GM19452 (cell line): ENCODE results near the gene CENPN.

Source experiments
- ATAC-seq: cut with Tn5 transposase; IDR thresholded peaks from one replicate; pipeline ENCODE4 v1.9.1; 2021; ENCODE audit not compliant: unreplicated experiment

The CENPN gene

DNA sequence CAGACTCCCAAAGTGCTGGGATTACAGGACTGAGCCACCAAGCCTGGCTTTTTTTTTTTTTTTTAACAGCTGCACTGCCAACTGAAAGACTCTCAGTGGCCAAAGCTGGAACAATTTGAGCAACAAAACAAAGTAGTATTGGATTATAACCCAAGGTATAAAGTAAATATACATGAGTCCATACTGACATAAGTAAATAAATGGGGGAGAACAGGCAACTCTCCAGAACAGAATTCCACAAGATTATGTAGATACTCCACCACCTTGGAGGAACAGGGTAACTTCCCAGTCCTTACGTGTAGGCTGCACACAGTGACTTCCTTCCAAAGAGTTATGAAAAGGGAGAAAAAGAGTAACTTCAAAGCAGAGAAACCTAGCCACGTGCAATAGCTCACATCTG lies 16.0 kb upstream of the CENPN start:
- no peak for ATAC-seq

DNA sequence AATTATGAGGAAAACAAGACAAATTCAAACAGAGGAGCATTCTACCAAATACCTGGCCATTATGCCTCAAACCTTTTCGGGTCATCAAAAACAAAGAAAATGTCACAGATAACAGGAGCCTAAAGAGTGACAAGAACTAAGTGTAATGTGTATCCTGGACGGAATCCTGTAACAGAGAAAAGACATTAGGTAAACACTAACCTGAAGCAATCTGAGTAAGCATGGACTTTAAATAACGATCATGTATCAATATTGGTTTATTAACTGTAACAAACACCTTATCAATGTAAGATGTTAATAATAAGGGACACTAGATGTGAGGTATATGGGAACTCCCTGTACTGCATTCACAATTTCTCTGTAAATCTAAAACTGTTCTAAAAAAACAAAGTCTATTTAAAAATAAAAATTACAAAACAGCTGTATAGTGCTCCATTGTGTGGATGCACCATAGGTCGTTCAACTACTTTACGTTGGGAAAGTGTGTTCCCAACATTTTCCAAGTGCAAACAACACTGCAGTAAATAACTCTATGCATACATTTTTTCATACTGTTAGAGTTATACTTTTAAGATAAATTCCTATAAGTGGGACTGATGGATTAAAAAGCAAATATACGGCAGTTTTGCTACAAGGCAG lies 15.1 kb upstream of the CENPN start:
- no peak for ATAC-seq

DNA sequence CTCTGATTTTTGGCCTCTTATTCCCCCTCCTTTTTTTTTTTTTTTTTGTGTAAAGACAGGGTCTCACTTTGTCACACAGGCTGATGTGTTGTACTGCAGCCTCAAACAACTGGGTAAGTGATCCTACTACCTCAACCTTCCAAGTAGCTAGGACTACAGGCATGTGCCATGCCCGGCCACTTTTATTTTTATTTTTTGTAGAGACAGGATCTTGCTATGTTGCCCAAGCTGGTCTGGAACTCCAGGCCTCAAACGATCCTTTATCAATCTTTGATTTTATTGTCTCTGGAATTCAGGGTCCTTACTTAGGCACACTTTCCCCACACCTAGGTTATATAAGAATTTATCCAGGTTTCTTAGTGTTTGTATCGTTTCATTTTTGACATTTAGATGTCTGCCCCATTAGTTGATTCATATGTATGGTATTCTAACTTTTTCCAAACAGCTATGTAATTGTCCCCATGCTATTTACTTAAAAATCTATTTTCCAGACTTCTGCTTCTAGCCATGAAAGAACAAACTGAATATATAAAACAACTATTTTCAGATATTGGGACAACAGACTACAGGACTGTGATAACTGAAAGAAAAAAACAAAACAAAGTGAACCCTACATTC lies 14.2 kb upstream of the CENPN start:
- no peak for ATAC-seq

DNA sequence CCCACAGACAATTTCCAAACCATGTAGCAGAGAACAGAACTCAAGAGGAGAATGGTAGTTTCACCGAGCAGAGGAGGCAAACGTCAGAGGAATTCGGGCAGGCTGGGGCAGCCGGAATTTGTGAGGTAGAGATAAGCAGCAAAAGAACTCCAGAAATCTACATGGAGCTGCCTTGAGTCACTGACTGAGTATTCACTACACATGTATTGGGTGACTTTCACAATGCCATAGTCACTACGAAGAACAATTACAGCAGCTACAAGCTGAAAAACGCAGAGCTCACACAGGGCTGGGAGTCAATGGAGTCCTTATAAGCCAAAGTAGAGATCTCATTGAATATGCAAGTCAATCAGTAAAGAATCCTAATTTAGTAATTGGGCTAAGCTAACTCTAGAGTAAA lies 13.7 kb upstream of the CENPN start:
- ATAC-seq, result no peak

DNA sequence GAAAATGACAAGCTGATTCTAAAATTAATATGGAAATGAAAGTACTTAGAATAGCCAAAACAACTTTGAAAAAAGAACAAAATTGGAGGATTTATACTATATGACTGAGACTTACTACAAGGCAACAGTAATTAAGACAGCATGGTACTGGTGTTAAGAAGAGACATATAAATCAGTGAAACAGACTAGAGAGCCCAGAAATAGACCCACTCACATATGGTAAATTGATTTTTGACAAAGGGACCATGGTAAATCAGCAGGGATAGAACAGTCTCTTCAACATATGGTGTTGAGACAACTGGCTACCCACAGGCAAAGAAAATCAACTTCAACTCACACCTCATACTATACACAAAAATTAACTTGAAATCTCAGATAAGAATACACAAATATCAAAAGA lies 13.2 kb upstream of the CENPN start:
- ATAC-seq, result no peak

DNA sequence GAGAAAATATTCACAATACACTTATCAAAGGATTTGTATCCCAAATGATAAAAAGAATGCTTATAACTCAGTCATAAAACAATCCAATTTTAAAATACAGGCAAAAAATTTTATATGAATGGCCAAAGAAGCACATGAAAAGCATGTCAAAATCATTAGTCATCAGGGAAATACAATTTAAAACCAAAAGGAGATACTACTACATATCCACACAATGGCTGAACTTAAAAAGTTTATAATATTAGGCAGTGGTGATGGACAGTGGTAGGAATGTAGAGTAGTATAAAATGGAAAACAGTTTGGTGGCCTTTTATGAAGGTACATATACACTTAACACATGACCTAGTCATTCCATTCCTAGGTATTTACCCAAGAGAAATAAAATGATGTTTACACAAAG lies 12.6 kb upstream of the CENPN start:
- ATAC-seq, result no peak

DNA sequence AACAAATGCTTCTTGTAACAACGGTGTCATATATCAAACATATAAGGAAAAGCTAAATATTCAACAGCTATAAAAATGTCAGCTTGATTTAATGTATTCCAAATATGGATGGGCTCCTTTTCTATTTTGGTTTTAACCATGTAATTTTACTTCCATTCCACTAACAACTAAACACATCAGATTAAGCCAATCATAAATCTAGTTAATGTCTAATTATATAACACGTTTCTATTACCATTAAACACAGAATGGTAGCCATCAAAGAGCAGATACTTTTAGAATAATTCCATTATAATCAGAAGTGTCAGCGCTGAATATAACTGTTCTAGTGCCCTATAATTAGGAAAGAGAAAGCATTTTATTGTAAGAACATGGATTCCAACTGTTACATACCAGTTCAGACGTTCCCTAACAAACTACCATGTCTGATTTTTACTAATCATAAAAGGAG lies 10.3 kb upstream of the CENPN start:
- ATAC-seq, result peak; percentile 7

DNA sequence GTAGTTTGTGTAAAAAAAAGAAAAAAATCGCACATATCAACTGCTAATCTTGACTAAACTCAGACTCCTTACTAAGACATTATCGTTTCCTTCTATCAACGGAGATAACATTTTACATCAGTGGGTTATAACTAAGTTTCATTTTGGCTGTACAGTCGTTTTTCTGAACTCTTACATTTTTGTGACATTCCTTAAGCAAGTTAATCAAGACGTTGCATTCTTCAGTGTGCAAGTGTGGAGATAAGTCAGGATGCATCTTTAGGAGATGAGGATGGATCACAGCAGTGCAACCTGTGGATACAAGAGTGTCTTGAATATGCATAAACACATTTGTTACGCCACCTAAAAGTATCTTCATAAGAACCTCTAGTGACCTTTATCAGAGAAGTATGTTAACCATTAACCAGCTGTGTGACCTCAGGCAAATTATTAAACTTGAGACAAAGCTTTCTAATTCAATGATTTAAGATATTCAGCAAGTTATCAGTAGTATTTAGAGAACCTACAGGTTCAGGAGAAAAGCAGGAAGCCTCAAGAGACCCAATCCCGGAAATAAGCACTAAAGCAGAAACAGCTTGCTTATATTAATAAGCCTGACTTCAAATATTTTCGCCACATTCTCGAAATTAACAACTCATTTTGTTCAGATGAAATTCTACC lies 9.7 kb upstream of the CENPN start:
- peak; percentile 73 for ATAC-seq

DNA sequence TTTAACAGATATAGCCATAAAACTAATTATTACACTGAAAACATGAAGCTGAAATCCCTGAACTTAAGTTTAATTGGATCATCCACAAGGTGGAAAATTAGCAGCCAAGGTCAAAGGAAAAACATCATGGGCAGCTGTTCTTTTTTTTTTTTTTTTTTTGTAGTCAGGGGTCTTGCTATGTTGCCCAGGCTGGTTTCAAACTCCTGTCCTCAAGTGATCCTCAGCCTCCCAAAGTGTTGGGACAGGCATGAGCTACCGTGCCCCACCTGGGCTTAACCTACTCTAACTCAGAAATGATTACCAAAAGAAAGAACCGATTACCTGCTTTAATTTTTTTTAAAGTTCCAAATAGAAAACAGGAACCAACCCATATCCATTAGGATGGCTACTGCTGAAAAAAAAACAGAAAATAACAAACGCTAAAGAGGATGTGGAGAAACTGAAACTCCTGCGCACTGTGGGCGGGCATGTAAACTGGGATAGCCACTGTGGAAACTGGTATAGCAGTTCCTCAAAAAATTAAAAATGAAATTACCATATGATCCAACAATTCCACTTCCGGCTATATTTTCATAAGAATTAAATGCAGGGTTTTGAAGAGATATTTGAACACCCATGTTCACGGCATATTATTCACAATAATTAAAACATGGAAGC lies 8.9 kb upstream of the CENPN start:
- no peak for ATAC-seq

DNA sequence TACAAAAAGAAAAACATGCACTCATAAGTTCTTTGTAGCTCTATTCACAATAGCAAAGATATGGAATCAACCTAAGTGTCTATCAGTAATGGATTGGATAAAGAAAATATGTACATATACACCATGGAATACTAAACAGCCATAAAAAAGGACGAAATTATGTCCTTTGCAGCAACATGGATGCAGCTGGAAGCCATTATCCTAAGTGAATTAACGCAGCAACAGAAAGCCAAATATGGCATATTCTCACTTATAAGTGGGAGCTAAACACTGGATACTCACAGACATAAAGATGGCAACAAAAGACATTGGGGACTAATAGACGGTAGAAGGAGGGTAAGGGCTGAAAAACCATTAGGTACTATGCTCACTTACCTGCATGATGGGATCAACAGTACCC lies 6.1 kb upstream of the CENPN start:
- ATAC-seq, result no peak

DNA sequence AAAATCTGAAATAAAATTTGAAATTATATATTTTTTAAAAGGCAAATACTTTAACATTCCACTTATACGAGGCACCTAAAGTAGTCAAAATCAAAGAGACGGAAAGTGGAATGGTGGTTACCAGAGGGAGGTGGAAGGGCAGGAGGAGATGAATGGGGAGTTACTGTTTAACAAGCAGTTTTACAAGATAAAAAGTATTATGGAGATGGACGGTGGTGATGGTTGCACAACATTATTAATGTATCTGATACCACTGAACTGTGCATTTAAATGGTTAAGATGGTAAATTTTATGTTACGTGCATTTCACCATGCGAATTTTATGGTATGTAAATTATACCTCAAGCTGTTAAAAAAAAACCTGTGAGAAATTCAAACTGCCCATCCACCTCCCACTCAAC lies 5.7 kb upstream of the CENPN start:
- no peak for ATAC-seq

DNA sequence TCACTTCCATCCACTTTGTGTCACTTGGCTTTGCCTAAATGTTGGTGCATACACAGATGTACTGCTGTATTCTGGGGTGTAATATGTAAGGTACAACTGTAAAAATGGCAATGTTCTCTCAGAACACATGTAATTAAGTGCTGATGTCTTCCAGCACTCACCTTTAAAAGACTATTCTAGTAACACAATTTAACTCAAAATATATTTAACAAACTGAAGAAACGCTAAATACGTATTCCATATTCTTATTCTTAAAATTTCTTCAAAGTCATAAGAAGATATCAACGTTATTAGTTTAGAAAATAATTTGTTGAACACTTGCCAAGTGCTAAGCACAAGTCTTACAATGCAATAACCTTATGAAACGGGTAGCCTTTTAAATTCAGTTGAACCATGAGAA lies 4.0 kb upstream of the CENPN start:
- ATAC-seq, result no peak

DNA sequence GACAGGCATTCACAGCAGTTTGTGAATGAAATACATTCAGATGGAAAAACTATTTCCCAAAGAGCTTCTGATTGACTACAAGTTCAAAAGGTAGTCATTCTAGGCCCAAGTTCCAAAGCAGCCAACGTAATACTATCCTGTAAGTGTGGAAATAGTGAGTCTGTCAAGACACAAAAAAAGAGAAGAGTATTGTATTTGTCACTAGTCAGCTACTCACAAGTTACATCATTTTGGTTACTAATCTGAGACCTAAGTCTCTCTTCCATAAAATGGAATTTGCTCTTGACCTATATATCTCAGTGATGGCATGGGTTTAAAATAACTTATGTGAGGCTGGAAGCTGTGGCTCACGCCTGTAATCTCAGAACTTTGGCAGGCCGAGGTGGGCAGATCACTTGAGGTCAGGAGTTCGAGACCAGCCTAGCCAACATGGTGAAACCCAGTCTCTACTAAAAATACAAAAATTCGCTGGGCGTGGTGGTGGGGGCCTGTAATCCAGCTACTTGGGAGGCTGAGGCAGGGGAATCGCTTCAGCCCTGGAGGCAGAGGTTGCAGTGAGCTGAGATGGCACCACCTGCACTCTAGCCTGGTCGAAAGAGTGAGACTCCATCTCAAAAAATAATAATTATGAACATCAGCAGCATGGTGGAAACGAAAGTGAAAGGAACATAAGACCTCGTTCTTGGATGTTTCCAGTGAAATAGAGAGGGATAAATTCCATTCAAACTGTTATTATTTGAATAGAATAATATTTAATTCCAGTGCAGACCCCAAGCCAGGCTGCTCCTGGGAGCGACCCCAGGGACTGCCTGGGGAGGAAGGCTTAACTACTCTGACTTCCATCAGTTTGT lies 3.2 kb upstream of the CENPN start:
- ATAC-seq, result no peak

DNA sequence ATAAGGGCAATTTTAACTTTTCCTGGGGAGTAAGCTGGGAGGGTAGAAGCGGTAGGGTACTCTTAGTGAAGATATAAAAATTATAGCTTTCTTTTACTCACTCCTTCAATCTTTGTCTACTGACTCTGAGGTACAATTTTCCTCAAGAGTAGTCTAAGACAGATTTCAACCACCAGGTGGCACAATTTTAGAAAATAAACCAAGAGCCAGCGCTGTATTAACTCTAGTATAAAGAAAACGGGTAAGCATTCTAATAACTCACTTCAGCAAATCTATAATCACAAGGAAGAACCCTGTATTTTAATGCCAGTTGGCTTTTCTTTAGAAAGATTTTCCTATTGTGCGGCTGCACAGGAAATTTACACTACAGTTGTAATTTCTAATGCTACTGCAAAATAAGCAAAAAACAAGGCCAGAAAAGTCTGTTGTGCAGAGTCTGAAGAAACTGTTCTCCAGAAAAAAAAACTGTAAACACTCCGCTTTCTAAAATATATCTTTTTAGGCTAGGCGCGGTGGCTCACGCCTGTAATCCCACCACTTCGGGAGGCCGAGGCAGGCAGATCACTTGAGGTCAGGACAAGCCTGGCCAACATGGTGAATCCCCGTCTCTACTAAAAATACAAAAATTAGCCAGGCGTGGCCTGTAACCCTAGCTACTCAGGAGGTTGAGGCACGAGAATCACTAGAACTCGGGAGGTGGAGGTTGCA lies 2.2 kb upstream of the CENPN start:
- no peak for ATAC-seq

DNA sequence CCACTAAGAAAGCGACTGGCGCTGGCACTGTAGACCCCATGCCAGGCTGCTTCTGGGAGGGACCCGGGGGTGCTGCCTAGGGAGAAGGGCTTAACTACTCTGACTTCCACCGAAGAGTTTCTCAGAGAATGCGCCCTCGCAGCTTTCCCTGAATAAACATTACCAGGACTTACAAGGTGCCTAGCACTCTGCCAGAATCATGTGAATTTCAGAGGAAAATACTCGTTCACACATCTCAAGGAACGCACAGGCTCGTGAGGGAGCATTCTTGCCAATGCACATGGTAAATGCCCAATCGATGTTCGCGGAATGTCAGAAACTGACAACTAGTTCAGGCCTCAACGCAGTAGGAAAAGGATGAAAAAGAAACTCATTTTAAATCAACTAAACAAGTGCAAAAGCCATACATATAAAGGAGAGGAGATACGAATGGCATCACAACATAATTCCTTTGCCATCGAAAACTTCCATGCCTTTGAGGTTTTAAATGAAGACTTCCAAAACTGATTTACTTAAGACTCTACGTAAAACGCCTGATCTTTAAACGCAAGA lies 1.3 kb upstream of the CENPN start:
- no peak for ATAC-seq

DNA sequence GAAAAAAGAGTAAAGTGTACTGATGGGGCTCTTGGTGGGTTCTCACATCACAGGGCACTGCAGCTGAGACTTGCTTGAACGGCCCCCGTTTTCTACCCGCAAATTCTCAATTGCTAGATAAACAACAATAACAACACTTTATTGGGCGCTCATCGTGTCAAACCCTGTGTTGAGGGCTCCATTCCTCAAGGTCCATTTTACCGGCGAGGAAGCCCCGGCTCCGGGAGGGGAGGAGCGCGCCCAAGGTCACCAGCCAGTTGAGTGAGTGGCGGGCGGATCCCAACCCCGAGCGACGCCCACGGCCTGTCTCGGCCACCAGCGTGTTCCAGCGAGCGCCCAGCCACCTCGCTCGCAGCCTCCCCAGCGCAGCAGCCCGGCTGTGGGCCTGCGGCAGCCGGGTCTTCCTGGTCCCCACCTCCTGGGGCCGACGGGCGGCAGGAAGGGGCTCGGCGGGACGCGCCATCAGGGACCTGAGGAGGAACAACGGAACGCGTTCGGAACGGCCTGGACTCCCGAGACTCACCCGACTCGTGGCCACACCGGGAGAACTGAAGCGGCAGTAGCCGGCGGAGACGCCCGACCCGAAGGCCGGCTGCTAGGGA lies 702 bp upstream of the CENPN start:
- ATAC-seq, result peak; percentile 26

DNA sequence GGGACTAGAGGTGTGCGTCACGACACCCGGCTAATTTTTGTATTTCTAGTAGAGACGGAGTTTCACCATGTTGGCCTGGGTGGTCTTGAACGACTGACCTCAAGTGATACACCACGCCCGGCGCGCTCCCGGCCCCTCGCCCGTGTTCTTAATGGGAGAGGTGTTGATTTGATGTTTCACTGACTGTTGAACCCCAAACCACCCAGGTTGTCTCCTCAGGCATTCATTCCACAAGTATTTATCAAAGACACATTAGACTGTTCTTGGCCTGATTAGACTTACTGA lies 1.4 kb downstream of the CENPN start:
- ATAC-seq, result no peak

DNA sequence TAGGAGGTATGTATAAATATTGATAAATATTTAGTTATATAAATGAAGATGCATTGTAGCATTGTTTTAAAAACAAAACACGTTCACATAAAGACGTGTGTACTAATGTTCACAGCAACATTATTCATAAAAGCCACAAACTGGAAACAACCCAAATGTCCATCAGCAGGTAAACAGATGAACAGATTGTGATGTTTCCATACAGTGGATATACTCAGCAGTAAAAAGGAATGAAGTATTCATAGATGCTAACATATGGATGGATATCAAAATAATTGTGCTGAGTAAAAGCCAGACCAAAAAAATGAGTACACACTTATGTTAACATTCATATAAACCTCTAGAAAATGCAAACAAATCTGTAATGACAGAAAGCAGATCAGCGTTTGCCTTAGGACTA lies 6.0 kb downstream of the CENPN start:
- ATAC-seq, result no peak

DNA sequence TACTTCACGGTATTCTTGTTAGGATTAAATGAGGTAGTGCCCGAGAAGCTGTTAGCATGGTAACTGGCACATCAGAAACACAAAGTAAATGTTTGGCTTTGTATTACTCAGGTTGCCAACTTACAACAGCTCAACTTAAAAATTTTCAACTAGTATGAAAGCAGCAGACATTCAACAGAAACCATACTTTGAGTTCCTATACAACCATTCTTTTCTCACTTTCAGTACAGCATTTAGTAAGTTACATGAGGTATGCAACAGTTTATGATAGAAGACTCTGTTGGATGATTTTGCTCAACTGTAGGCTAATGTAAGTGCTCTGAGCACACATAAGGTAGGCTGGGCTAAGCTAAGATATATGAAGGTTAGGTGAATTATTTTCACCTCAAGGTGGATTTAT lies 7.7 kb downstream of the CENPN start:
- no peak for ATAC-seq

DNA sequence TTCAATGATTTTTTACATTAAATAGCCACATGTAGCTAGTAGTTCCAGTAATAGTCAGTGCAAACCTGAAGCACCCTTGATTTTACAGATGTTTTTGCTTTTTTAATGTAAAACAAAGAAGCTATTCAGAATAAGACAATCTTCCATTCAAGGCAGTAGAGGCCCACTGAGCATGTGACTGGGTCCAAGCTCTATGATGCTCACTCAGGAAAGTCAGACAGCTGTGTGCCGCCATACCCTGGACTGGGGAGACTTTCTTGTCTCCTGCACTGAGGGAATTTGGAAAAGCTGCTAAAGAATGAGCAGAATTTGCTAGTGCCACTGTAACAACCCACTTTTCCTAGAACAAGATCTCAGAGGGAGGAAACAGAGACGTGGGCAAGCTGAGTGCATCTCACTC lies 11.5 kb downstream of the CENPN start:
- no peak for ATAC-seq
